GM23248 (cell line): ENCODE measurements around the gene MARCO.

Experiments
- EZH2 ChIP-seq: fragments of 200-600 bp; sonication (generic); IDR thresholded peaks from 2 replicates; pipeline ENCODE4 v1.6.1; 2018; ENCODE audit warnings: antibody characterized with exemption, mild to moderate bottlenecking; ENCODE audit not compliant: insufficient read depth, poor library complexity, severe bottlenecking
- EZH2phosphoT487 ChIP-seq: fragments of 200-600 bp; sonication (generic); IDR thresholded peaks from 2 replicates; pipeline ENCODE4 v1.6.1; 2018; ENCODE audit warnings: antibody characterized with exemption, moderate library complexity, mild to moderate bottlenecking, low read depth; ENCODE audit not compliant: insufficient read depth

DNA sequence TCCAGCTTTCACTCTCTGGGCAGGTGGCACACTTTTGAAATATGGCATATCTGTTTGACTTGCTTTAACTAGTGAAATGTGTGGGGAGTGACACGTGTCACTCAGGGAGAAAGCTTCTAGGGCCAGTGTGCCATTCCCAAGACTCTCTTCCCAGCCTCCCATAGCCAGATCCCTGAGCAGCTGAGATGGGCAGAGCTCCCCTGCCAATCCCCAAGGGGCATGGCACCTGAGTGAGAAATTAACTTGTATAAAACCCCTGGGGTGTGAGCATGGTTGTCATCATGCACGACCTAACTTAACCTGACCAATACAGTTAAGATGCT lies 39.0 kb upstream of the MARCO start:
- no peak for TF ChIP-seq EZH2phosphoT487
- no peak for TF ChIP-seq EZH2
